GM21619 (cell line): ENCODE data around the gene HMX1.

Experiments
- ATAC-seq: cut with Tn5 transposase; IDR thresholded peaks from one replicate; pipeline ENCODE4 v1.9.1; 2021; ENCODE audit not compliant: unreplicated experiment

Gene HMX1

GRCh38 chr4:8893227-8893623 is 21.6 kb upstream of the HMX1 start:
- ATAC-seq = no peak

GRCh38 chr4:8892556-8893226 is 21.1 kb upstream of the HMX1 start:
- no peak for ATAC-seq

GRCh38 chr4:8891646-8892555 is 20.3 kb upstream of the HMX1 start:
- ATAC-seq = no peak

DNA sequence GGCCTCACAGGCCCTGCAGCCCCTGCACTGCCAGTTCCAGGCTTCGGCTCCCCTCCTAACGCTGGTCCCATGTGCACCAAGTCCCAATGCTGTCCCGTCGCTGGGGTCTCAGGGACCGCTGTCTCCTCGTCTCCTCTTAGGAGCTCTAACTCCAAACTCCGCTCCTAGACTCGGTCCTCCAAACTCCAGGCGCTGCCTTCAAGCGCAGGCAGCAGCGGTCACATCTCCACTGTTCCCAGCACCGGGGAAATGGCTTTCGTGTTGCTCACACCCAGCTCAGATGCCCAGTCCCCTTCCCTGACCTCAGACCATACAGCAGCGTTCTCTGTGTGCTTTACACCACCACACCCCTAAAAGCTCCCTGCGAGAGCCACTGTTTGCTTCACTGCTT is 19.6 kb upstream of the HMX1 start:
- ATAC-seq = no peak

GRCh38 chr4:8888856-8889255 is 17.2 kb upstream of the HMX1 start:
- no peak for ATAC-seq

DNA sequence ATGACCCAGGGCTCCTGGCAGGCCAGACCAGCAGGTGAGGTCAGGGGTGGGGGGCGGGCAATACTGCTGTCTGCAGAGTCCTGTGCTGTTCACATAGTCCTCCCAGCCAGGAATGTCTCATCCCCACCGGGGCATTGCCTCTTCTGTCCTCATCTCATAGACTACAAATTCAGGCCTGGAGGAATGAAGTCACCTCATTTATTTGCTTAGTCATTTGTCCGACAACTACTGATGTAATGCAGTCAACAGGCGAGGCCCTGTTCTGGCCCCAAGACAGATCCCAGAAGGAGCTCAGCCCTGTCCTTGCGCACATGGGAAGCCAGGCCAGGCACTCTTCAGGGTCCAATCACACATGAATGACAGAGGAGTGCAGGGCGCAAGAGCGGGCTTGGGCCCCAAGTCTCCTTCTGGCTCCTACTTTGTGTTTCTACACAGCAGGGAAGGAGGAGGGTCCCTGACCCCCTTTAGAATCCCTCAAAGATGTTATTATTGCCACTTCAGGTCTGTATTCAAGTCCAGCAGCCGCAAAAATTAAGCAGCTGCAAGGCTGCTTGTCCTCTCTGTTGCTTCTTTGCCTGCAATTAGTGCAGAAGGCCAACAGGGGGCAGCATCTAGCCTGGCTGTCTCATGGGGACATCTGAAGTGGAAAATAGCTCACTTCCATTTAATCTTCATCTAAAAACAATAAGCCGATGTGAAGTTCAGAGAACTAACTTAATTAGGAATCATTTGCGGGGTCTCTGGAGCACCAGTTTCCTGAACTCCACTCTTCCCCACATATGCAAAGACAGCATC is 15.2 kb upstream of the HMX1 start:
- no peak for ATAC-seq

- no peak for ATAC-seq
Measured at GRCh38 chr4:8882239-8882638, 10.6 kb upstream of the HMX1 start.

DNA sequence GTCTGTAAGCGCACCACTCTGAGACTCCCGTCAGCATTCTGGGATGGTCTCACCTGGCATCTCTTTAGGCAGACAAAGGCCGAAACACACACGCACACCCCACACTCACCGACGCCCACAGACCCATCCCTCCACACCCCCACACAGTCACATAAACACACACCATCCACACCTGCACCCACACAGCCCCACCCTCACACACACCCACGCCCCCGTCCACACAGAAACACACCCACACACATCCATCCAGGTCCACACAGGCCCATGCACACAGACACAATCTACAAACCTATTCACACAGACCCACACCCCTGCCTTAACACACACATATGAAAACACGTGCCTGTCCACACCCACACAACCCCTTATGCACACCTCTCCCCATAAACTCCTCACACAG is 9.2 kb upstream of the HMX1 start:
- no peak for ATAC-seq

DNA sequence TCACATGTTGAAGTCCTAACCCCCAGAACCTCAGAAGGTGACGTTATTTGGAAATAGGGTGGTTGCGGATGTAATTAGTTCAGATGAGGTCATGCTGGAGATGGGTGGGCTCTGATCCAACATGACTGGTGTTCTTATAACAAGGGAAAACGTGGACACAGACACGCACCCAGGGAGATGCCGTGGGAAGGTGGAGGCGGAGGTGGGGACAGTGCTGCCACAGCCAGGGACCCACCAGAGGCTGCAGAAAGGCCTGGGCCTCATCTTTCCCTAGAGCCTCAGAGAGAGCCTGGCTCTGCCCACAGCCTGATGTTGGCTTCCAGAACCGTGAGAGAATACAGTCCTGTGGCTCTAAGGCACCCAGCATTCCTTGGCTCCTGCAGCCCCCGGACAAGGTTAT is 7.9 kb upstream of the HMX1 start:
- no peak for ATAC-seq

DNA sequence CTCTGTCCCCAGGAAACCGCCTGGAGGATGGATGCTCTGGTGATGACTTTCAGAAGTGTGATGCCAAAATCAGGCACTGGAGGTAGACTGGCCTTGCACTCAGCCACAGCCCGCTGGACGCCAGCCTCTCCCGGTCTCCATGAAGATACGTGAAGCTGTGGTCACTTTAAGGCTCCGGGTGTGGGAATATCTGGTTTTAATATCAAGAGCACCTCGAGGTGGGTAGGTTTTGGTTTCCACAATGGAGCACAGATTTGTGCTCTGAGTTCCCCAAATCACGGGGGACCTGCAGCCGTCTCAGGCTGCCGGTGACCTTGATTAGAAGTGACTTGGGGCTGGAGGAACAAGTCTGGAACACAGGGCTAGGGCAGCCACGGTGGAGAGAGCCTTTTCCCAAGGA is 6.8 kb upstream of the HMX1 start:
- ATAC-seq = no peak

DNA sequence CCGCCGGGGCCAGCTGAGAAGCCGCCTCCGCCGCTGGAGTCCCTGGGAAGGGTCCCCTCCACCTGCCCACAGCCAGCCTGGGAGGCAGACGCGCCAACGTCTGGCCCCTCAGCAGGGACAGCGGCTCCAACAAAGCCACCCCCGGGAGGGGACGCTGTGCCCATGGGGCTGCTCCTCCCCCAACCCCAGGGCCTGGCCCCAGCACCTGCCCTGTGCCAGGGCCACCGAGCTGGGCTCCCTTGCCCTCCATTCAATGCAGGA is 6.1 kb upstream of the HMX1 start:
- no peak for ATAC-seq

GRCh38 chr4:8876982-8877779 is 5.5 kb upstream of the HMX1 start:
- no peak for ATAC-seq

GRCh38 chr4:8874896-8875680 is 3.4 kb upstream of the HMX1 start:
- no peak for ATAC-seq

DNA sequence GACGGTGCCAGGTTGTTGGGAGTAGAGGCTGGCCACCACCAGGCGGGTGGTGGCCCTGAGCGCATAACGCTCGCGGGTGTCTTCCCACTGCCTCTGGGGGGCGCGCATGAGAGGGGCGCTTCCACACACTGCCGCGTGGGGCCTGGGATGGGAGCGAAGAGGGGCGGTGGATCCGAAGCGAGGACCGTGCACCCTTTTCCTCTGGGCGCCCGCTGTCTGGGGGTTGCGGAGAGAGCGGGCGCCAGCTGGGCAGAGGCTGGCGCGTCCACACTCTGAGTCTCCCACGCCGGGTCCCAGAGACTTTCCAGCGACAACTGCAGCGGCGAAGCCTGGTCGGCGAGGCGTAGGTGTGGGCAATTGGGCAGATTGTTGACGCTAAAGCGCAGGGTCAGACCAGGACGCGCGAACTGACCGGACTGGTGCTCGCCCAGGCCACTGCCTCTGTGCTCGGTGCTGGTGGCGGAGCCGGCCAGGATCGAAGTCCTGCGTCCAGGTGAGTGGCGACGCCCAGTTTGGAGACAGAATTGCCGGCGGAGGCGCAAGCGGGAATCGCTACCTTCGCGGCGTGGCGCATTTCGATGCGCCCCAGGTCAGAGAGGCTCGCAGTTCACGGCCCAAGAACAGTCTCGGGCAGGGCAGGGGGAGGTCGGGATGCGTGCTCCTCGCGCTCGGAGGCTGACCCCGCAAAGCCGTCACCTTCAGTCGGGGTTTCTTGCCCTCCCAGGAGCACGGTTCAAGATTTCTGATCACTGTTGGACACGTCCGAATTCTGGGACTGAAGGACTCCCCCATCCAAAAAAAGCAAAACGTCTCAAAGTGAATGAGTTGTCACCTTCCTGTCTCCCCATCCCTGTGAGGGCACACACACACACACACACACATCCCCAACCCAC is 2.6 kb upstream of the HMX1 start:
- no peak for ATAC-seq

DNA sequence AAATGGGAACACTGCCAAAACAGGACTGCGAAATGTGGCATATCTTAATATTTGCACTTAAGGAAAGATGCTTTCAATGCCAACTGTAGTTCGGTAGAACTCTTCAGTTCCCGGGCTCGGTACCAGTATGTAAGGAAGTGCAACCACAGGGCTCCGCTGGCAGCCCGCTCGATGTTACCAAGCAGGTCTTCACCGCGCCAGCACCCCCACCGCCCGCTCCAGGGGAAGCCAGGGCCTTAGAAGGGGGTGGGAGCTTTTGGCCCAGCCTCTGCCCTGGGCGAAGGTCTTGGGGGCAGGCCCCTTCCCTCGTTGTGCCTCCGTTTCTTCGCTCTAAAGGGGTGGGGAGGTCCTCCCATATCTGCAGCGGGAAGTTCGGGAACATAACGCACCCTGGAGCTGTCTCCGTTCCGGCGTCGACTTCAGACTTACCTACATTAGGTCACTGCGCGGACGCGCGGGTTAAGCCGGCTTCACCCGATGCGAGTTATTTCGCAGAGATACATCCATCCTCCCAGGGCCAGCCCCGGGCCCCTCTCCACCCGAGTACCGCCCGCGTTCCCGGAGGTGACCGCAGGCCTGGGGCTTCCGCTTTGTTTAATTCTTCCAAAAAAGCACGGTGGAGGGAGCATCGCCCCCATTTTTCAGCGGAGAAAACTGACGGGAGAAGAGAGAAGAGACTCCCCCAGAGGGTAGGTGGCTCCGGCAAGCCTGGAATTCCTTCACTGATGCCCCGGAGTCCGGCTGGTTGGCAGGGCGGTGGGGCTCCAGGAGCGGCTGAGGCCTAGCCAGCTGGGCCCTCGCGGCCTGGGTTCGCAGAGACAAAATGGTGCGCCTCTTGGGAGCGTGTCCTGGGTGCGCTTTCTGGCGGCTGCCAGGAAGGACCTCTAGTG is 1.0 kb upstream of the HMX1 start:
- no peak for ATAC-seq

GRCh38 chr4:8870647-8871416 is 807 bp downstream of the HMX1 start:
- ATAC-seq = no peak

- ATAC-seq = no peak
Measured at GRCh38 chr4:8869898-8870646, 1.6 kb downstream of the HMX1 start.
